ENCODE measurements around the gene TAF1D. TPM values are rescaled to one million over a fixed set of nuclear protein-coding genes. Genes with fewer than 3 reads are reported as not detected.

Gene TAF1D
- total RNA-seq, 1 experiment from 2014 or later, result 165 TPM

DNA sequence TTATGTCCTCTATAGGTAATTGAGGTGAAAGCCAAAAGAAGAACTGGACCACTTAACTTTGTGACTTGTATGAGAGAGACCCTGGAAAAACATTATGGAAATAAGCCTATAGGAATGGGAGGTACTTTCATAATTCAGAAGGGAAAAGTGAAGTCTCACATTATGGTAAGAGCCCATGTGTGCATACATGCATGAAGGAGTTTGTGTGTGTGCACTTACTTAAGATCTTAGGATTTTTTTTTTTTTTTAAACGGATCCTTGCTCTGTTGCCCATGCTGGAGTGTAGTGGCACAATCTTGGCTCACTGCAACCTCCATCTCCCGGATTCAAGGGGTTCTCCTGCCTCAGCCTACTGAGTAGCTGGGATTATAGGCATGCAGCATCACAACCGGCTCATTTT lies 16.0 kb upstream of the TAF1D start:
- ChIA-PET POLR2A (no interaction called here), CTCF (no interaction called here)
- in situ Hi-C loops (cut with HindIII; ENCODE audit: low pct_unique_long_range_greater_than_20kb, low sequenced_read_pairs) (no loop called here), intact Hi-C loops (cut with micrococcal nuclease; ENCODE audit: unreplicated experiment) (no loop called here)
- ATAC-seq, result no peak
- H3K9me3 ChIP-seq (ENCODE audit: control insufficient read depth, insufficient read depth, low read depth, low read length), result no peaks in the 10 kb centered on the region
- H3K27ac ChIP-seq (ENCODE audit: low read length), result no peak overlapping the region
- no peaks in the 10 kb centered on the region for H3K27me3 ChIP-seq (ENCODE audit: control insufficient read depth, insufficient read depth, low read length)
- DNase-seq (ENCODE audit: low read depth, low spot score), result no peak
- H3K4me1 ChIP-seq (ENCODE audit: control insufficient read depth, insufficient read depth, low read length), result no peaks in the 10 kb centered on the region
- no TSS peak for BruUV-seq (replicated peaks)
- peaks cover 9% of the 10 kb centered on the region; the same call in 1 of the 2 replicates for H3K36me3 ChIP-seq (ENCODE audit: control insufficient read depth, insufficient read depth, low read length)
- H3K4me3 ChIP-seq (ENCODE audit: low read depth in 2 of 2, low read length in 2 of 2), result no peak overlapping the region
- TF ChIP-seq CTCF (IDR thresholded peaks at IDR 0.05) (no peak), SIN3A (IDR thresholded peaks at IDR 0.05; ENCODE audit: borderline replicate concordance, insufficient read depth, low read depth, low read length) (no peak), REST (IDR thresholded peaks at IDR 0.05; ENCODE audit: insufficient read depth in 1 of 2, low read depth in 2 of 2, low read length in 1 of 2) (no peak), POLR2AphosphoS5 (IDR thresholded peaks at IDR 0.05; ENCODE audit: low read depth, low read length) (no peak), TCF7L2 (IDR thresholded peaks at IDR 0.05; ENCODE audit: low read depth, low read length) (no peak)

DNA sequence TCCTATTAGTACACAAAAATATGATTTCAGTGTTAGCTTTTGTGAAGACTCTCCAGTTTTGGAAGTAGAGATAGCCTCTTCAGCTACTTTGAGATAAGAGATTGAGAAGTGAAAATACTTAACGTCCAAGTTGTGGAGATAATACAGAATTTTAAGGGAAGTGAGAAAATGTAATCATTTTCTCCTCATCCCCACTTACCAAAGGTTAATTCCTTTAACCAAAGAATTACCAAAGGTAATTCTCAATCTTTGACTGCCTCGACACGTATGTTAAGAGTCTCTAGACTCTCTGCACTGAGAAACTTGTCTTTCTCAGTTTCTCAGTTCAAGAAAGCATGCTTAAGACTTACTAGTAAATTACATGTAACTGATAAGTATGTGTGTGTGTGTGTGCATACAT lies 15.5 kb upstream of the TAF1D start:
- H3K4me3 ChIP-seq (ENCODE audit: low read depth in 2 of 2, low read length in 2 of 2), result no peak overlapping the region
- TF ChIP-seq CTCF (IDR thresholded peaks at IDR 0.05), result no peak
- no peak for TF ChIP-seq TCF7L2 (IDR thresholded peaks at IDR 0.05; ENCODE audit: low read depth, low read length)
- H3K27me3 ChIP-seq (ENCODE audit: control insufficient read depth, insufficient read depth, low read length), result no peaks in the 10 kb centered on the region
- ChIA-PET POLR2A (interaction anchor here (0.6 kb wide), 1 partner anchor 16 kb away, joined by 3 read pairs; no protein-coding TSS in a partner anchor), CTCF (no interaction called here)
- no peak overlapping the region for H3K27ac ChIP-seq (ENCODE audit: low read length)
- peaks cover 6% of the 10 kb centered on the region; the same call in 1 of the 2 replicates for H3K36me3 ChIP-seq (ENCODE audit: control insufficient read depth, insufficient read depth, low read length)
- BruUV-seq (replicated peaks), result no TSS peak
- intact Hi-C loops (cut with micrococcal nuclease; ENCODE audit: unreplicated experiment), result no loop called here
- DNase-seq (ENCODE audit: low read depth, low spot score) (no peak), ATAC-seq (no peak)
- in situ Hi-C loops (cut with HindIII; ENCODE audit: low pct_unique_long_range_greater_than_20kb, low sequenced_read_pairs), result no loop called here
- no peaks in the 10 kb centered on the region for H3K9me3 ChIP-seq (ENCODE audit: control insufficient read depth, insufficient read depth, low read depth, low read length)
- no peaks in the 10 kb centered on the region for H3K4me1 ChIP-seq (ENCODE audit: control insufficient read depth, insufficient read depth, low read length)
